Nephron progenitor cell (in vitro differentiated cells): ENCODE results near the gene PAFAH1B1.

Source experiments
- DNase-seq: peaks from one replicate; pipeline ENCODE4 v3.0.0; 2021
- H3K27ac Mint-ChIP-seq: 2 replicates; pipeline ENCODE4 v1.8.0; 2021; ENCODE audit warnings: mild to moderate bottlenecking, moderate library complexity, mixed read lengths
- H3K27me3 Mint-ChIP-seq: 2 replicates; pipeline ENCODE4 v1.8.0; 2021; ENCODE audit warnings: mild to moderate bottlenecking, low read depth, mixed read lengths; ENCODE audit not compliant: poor library complexity
- H3K36me3 Mint-ChIP-seq: 2 replicates; pipeline ENCODE4 v1.8.0; 2021; ENCODE audit warnings: low read depth, mixed read lengths
- H3K4me1 Mint-ChIP-seq: 2 replicates; pipeline ENCODE4 v1.8.0; 2021; ENCODE audit warnings: mixed read lengths
- H3K4me3 Mint-ChIP-seq: 2 replicates; pipeline ENCODE4 v1.8.0; 2021; ENCODE audit warnings: mild to moderate bottlenecking, moderate library complexity, mixed read lengths
- H3K9me3 Mint-ChIP-seq: 2 replicates; pipeline ENCODE4 v1.8.0; 2021; ENCODE audit warnings: mild to moderate bottlenecking, moderate library complexity, mixed read lengths
- CTCF ChIP-seq: fragments of 200-600 bp; sonication (generic); IDR thresholded peaks from 2 replicates; pipeline ENCODE4 v1.5.0; 2021; ENCODE audit warnings: antibody characterized with exemption

The PAFAH1B1 gene

GRCh38 chr17:2631211-2631610, 37.8 kb downstream of the PAFAH1B1 start:
- peaks cover 25% of the 10 kb centered on the region for H3K4me1 Mint-ChIP-seq
- H3K36me3 Mint-ChIP-seq = peaks cover 68% of the 10 kb centered on the region

GRCh38 chr17:2634361-2634960, 41.0 kb downstream of the PAFAH1B1 start:
- no peak for DNase-seq
- Mint-ChIP-seq H3K4me3 (no peak overlapping the region), H3K27ac (peak overlapping the region; percentile 78), H3K27me3 (peaks cover 2% of the 10 kb centered on the region), H3K9me3 (peaks cover 13% of the 10 kb centered on the region), H3K36me3 (peaks cover 64% of the 10 kb centered on the region), H3K4me1 (peaks cover 25% of the 10 kb centered on the region)
- TF ChIP-seq CTCF = no peak

More at GRCh38 chr17:2631211-2631610, 37.8 kb downstream of the PAFAH1B1 start:
- H3K4me3 Mint-ChIP-seq = no peak overlapping the region
- H3K27me3 Mint-ChIP-seq = no peaks in the 10 kb centered on the region
- no peak for DNase-seq
- peak overlapping the region; percentile 83 for H3K27ac Mint-ChIP-seq
- H3K9me3 Mint-ChIP-seq = peaks cover 45% of the 10 kb centered on the region
- no peak for TF ChIP-seq CTCF

GRCh38 chr17:2635241-2635640, 41.8 kb downstream of the PAFAH1B1 start:
- H3K4me1 Mint-ChIP-seq = peaks cover 17% of the 10 kb centered on the region
- no peak overlapping the region for H3K4me3 Mint-ChIP-seq
- DNase-seq = no peak
- peak overlapping the region; percentile 59 for H3K27ac Mint-ChIP-seq
- H3K9me3 Mint-ChIP-seq = peaks cover 5% of the 10 kb centered on the region
- peaks cover 2% of the 10 kb centered on the region for H3K27me3 Mint-ChIP-seq
- H3K36me3 Mint-ChIP-seq = peaks cover 60% of the 10 kb centered on the region
- no peak for TF ChIP-seq CTCF

GRCh38 chr17:2635675-2636074, 42.2 kb downstream of the PAFAH1B1 start:
- Mint-ChIP-seq H3K27me3 (peaks cover 2% of the 10 kb centered on the region), H3K9me3 (peaks cover under 1% of the 10 kb centered on the region), H3K4me3 (no peak overlapping the region), H3K4me1 (peaks cover 13% of the 10 kb centered on the region), H3K36me3 (peaks cover 60% of the 10 kb centered on the region), H3K27ac (peak overlapping the region; percentile 59)
- no peak for TF ChIP-seq CTCF
- no peak for DNase-seq

- H3K27ac Mint-ChIP-seq = peak overlapping the region; percentile 59
- H3K36me3 Mint-ChIP-seq = peaks cover 62% of the 10 kb centered on the region
- no peaks in the 10 kb centered on the region for H3K9me3 Mint-ChIP-seq
- H3K27me3 Mint-ChIP-seq = peaks cover 2% of the 10 kb centered on the region
- no peak for DNase-seq
- TF ChIP-seq CTCF = no peak
- peaks cover 10% of the 10 kb centered on the region for H3K4me1 Mint-ChIP-seq
- no peak overlapping the region for H3K4me3 Mint-ChIP-seq
These were observed 42.9 kb downstream of the PAFAH1B1 start for GRCh38 chr17:2636169-2636930.

GRCh38 chr17:2637422-2637821, 44.0 kb downstream of the PAFAH1B1 start:
- DNase-seq = no peak
- Mint-ChIP-seq H3K4me1 (peaks cover 10% of the 10 kb centered on the region), H3K9me3 (no peaks in the 10 kb centered on the region), H3K4me3 (no peak overlapping the region), H3K36me3 (peaks cover 62% of the 10 kb centered on the region), H3K27ac (no peak overlapping the region), H3K27me3 (peaks cover 2% of the 10 kb centered on the region)
- TF ChIP-seq CTCF = no peak
